Gastrocnemius medialis (tissue), 4 donors: ENCODE measurements around the gene OPRL1.

Experiments used
- POLR2A ChIP-seq, 2 donors: fragments of 450-650 bp; IDR thresholded peaks; one replicate each; pipeline ENCODE4 v1.6.1; 2017; ENCODE audit warnings: antibody characterized with exemption in 2 of 2, mild to moderate bottlenecking in 2 of 2, moderate library complexity in 2 of 2
- TF ChIP-seq, protein P1 (sequence below), 5 experiments: fragments of 450-650 bp in 3 of 5; fragments of 200-600 bp in 2 of 5; sonication (generic) in 2 of 5; IDR thresholded peaks in 4 of 5; conservative IDR thresholded peaks in 1 of 5; 1 replicate in 4 of 5; 2 replicates in 1 of 5; pipeline ENCODE4 v1.5.1; 2016 to 2019; ENCODE audit warnings: antibody characterized with exemption in 5 of 5, mild to moderate bottlenecking in 3 of 5, moderate library complexity in 3 of 5

DNA sequence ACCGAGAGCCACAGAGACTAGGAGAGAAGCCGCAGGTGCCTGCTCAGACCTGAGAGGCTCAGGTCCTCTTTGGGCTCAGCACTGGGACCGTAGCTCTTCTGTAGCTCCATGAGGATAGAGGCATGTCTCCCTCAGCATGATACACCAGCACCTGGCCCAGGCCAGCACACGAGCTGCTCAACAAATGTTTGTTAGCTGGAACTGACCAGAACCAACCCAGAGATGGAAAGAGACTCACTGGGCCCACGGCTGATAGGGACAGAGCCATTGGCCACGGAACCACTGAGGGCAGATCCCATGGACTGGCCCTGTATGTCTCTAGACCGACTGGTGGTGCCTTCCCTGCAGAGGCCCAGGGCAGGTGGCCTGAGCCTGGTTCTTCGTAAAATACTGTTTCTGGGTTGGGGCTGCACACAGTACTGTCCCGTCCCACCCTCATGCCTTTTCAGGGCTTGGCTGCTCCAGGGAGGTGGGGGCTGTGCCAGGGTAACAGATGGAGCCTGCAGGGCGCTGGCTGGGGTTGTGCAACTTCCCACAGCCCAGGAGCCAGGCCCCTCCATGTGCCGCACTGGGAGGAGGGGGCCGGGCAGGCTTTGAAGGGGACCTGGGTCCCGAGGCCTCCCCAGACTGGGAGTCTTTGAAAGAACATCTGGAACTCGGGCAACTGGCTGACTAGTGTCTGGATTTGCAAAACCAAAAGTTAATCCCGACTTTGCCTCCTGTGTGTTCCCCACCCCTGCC is 38.7 kb upstream of the OPRL1 start:
- no peak for TF ChIP-seq POLR2A (IDR thresholded peaks at IDR 0.05)
- TF ChIP-seq, protein P1, sequence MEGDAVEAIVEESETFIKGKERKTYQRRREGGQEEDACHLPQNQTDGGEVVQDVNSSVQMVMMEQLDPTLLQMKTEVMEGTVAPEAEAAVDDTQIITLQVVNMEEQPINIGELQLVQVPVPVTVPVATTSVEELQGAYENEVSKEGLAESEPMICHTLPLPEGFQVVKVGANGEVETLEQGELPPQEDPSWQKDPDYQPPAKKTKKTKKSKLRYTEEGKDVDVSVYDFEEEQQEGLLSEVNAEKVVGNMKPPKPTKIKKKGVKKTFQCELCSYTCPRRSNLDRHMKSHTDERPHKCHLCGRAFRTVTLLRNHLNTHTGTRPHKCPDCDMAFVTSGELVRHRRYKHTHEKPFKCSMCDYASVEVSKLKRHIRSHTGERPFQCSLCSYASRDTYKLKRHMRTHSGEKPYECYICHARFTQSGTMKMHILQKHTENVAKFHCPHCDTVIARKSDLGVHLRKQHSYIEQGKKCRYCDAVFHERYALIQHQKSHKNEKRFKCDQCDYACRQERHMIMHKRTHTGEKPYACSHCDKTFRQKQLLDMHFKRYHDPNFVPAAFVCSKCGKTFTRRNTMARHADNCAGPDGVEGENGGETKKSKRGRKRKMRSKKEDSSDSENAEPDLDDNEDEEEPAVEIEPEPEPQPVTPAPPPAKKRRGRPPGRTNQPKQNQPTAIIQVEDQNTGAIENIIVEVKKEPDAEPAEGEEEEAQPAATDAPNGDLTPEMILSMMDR (IDR thresholded peaks at IDR 0.05 in 4 of 5, conservative IDR thresholded peaks at IDR 0.05 in 1 of 5) = no peak
